AG04450 (cell line): ENCODE results near the gene RAET1E. TPM values are rescaled to one million over a fixed set of nuclear protein-coding genes. Genes with fewer than 3 reads are reported as not detected.

Experiments used
- CTCF ChIA-PET: fragments of 300-600, 350-600 bp; formaldehyde crosslinking; extraction: SDS; loops from one replicate; lab custom pipeline; 2022; ENCODE audit warnings: antibody characterized with exemption, inconsistent platforms; lab: Charles Lee
- POLR2A ChIA-PET: fragments of 350-600 bp; formaldehyde crosslinking; extraction: SDS; loops from one replicate; lab custom pipeline; 2021; ENCODE audit warnings: antibody characterized with exemption, inconsistent platforms; lab: Yijun Ruan, JAX
- DNase-seq: peaks from one replicate; pipeline ENCODE4 v3.0.0-alpha.2; 2011; ENCODE audit warnings: low read depth, low spot score
- H3K27ac ChIP-seq: one replicate; pipeline ENCODE4 v1.5.1; 2012; ENCODE audit warnings: low read depth, low read length, control low read depth
- H3K27me3 ChIP-seq: one replicate; pipeline ENCODE4 v1.6.0; 2012; ENCODE audit warnings: low read length; ENCODE audit not compliant: control insufficient read depth, insufficient read depth
- H3K4me3 ChIP-seq: 2 replicates; pipeline ENCODE4 v1.5.1; 2011; ENCODE audit warnings: mild to moderate bottlenecking, low read depth, low read length, control low read depth
- H3K9me3 ChIP-seq: 2 replicates; pipeline ENCODE4 v1.5.1; 2012; ENCODE audit warnings: low read length; ENCODE audit not compliant: control insufficient read depth, insufficient read depth
- CTCF ChIP-seq: IDR thresholded peaks from 2 replicates; pipeline ENCODE4 v1.5.1; 2011; ENCODE audit warnings: low read depth, low read length, control low read depth, inconsistent platforms
- polyA plus RNA-seq: library from polyadenylated mRNA; depleted of rRNA; stranded (reverse); fragments of >200 nt; gene quantifications from 2 replicates; pipeline ENCODE4 v1.2.3, GENCODE V29; 2011

RAET1E gene
- polyA plus RNA-seq, 1 experiment = not detected

- TF ChIP-seq CTCF = no peak
- no peaks in the 10 kb centered on the region for H3K27me3 ChIP-seq
- H3K27ac ChIP-seq = peak overlapping the region; percentile 77
- CTCF ChIA-PET = interaction anchor here (0.6 to 1.9 kb wide), 4 partner anchors 25 to 138 kb away, joined by 3 to 7 read pairs (median 4); no protein-coding TSS in a partner anchor
- H3K9me3 ChIP-seq = no peaks in the 10 kb centered on the region
- POLR2A ChIA-PET = interaction anchor here (1.1 kb wide), 1 partner anchor 21 kb away, joined by 3 read pairs; no protein-coding TSS in a partner anchor
- H3K4me3 ChIP-seq = peak overlapping the region; percentile 51
- DNase-seq = no peak
Measured at GRCh38 chr6:149861603-149862423, 36.1 kb downstream of the RAET1E start.

- H3K4me3 ChIP-seq = peak overlapping the region; percentile 51
- CTCF ChIA-PET = interaction anchor here (0.6 to 1.2 kb wide), 5 partner anchors 21 to 143 kb away, joined by 3 to 7 read pairs (median 3); partner anchors contain the start of gene LATS1
- no peaks in the 10 kb centered on the region for H3K27me3 ChIP-seq
- no peaks in the 10 kb centered on the region for H3K9me3 ChIP-seq
- POLR2A ChIA-PET = interaction anchor here (1.1 kb wide), 1 partner anchor 20 kb away, joined by 3 read pairs; no protein-coding TSS in a partner anchor
- peak overlapping the region; percentile 77 for H3K27ac ChIP-seq
- TF ChIP-seq CTCF = peak; percentile 25
- DNase-seq = no peak
Measured at GRCh38 chr6:149860834-149861602, 36.9 kb downstream of the RAET1E start.

GRCh38 chr6:149860513-149860833 lies 37.4 kb downstream of the RAET1E start:
- DNase-seq = no peak
- H3K27me3 ChIP-seq = no peaks in the 10 kb centered on the region
- TF ChIP-seq CTCF = no peak
- POLR2A ChIA-PET = no interaction called here
- H3K9me3 ChIP-seq = no peaks in the 10 kb centered on the region
- CTCF ChIA-PET = interaction anchor here (0.7 to 0.9 kb wide), 2 partner anchors 20 to 142 kb away, joined by 3 read pairs; partner anchors contain the start of gene LATS1
- H3K27ac ChIP-seq = no peak overlapping the region
- peak overlapping the region; percentile 21 for H3K4me3 ChIP-seq

GRCh38 chr6:149859938-149860337 lies 38.0 kb downstream of the RAET1E start:
- Histone ChIP-seq H3K27me3 (no peaks in the 10 kb centered on the region), H3K4me3 (0 out of 2 replicates have a peak overlapping the region, but pooled peaks have one; percentile 7), H3K9me3 (no peaks in the 10 kb centered on the region), H3K27ac (peak overlapping the region; percentile 39)
- CTCF ChIA-PET = interaction anchor here (0.9 kb wide), 1 partner anchor 20 kb away, joined by 3 read pairs; no protein-coding TSS in a partner anchor
- POLR2A ChIA-PET = interaction anchor here (1.5 kb wide), 1 partner anchor 19 kb away, joined by 3 read pairs; no protein-coding TSS in a partner anchor
- no peak for DNase-seq
- no peak for TF ChIP-seq CTCF
